DOHH2 (cell line): ENCODE data around the gene CPN1.

ENCODE experiments used
- CTCF ChIP-seq: fragments of 200-600 bp; sonication (generic); IDR thresholded peaks from one replicate; pipeline ENCODE4 v1.5.1; 2014; ENCODE audit warnings: antibody characterized with exemption, mild to moderate bottlenecking, low read depth, low read length; ENCODE audit not compliant: poor library complexity, severe bottlenecking
- EZH2phosphoT487 ChIP-seq: fragments of 200-600 bp; sonication (generic); IDR thresholded peaks from 2 replicates; pipeline ENCODE4 v1.6.1; 2017; ENCODE audit warnings: borderline replicate concordance, mild to moderate bottlenecking, antibody characterized with exemption, low read length, moderate library complexity, mixed read lengths

GRCh38 chr10:100036850-100037249 lies 44.8 kb downstream of the CPN1 start:
- TF ChIP-seq EZH2phosphoT487, result no peak
- no peak for TF ChIP-seq CTCF
